ENCODE results near the gene POLE.
A peak's percentile ranks its signal among the peaks of the same experiment; 100 is the strongest.
"Not testable (repeated sequence)": the region's sequence is repeated elsewhere in the genome, so short reads cannot be mapped to it uniquely, and the experiment has no call there.

POLE gene

GRCh38 chr12:132717531-132718387, 30.6 kb upstream of the POLE start:
- no peak for DNase-seq (ENCODE audit: low read depth in 2 of 2)

GRCh38 chr12:132717011-132717410, 29.9 kb upstream of the POLE start:
- DNase-seq (ENCODE audit: low read depth in 2 of 2) = no peak

- no peak for DNase-seq (ENCODE audit: low read depth in 2 of 2)
These were observed 29.2 kb upstream of the POLE start for GRCh38 chr12:132716356-132716755.

- no peak for DNase-seq (ENCODE audit: low read depth in 2 of 2)
These were observed 28.7 kb upstream of the POLE start for GRCh38 chr12:132715874-132716273.

GRCh38 chr12:132713123-132713522, 26.0 kb upstream of the POLE start:
- no peak for DNase-seq (ENCODE audit: low read depth in 2 of 2)

- no peak for DNase-seq (ENCODE audit: low read depth in 2 of 2)
These were observed 24.1 kb upstream of the POLE start for GRCh38 chr12:132711080-132711843.

GRCh38 chr12:132710405-132711079, 23.4 kb upstream of the POLE start, which contains the start of gene PGAM5:
Gene PGAM5 (plus strand): TSS chr12:132710842. CDS start chr12:132710877, 35 bp downstream.
- peak; percentile 76 for DNase-seq (ENCODE audit: low read depth in 2 of 2)

- no peak for DNase-seq (ENCODE audit: low read depth in 2 of 2)
These were observed 22.9 kb upstream of the POLE start for GRCh38 chr12:132710043-132710404.

GRCh38 chr12:132708150-132708549, 21.0 kb upstream of the POLE start:
- DNase-seq (ENCODE audit: low read depth in 2 of 2) = no peak

GRCh38 chr12:132707241-132707640, 20.1 kb upstream of the POLE start:
- no peak for DNase-seq (ENCODE audit: low read depth in 2 of 2)

GRCh38 chr12:132703641-132704040, 16.5 kb upstream of the POLE start:
- DNase-seq (ENCODE audit: low read depth in 2 of 2) = no peak

GRCh38 chr12:132702640-132703039, 15.5 kb upstream of the POLE start:
- DNase-seq (ENCODE audit: low read depth in 2 of 2) = no peak

- no peak for DNase-seq (ENCODE audit: low read depth in 2 of 2)
These were observed 13.2 kb upstream of the POLE start for GRCh38 chr12:132700212-132700822.

GRCh38 chr12:132698341-132698740, 11.2 kb upstream of the POLE start:
- DNase-seq (ENCODE audit: low read depth in 2 of 2) = no peak

GRCh38 chr12:132695431-132695830, 8.3 kb upstream of the POLE start:
- DNase-seq (ENCODE audit: low read depth in 2 of 2) = no peak

GRCh38 chr12:132694888-132695287, 7.7 kb upstream of the POLE start:
- DNase-seq (ENCODE audit: low read depth in 2 of 2) = not testable (repeated sequence)

- DNase-seq (ENCODE audit: low read depth in 2 of 2) = not testable (repeated sequence)
These were observed 4.9 kb upstream of the POLE start for GRCh38 chr12:132692030-132692429.

- no peak for DNase-seq (ENCODE audit: low read depth in 2 of 2)
These were observed 3.0 kb upstream of the POLE start for GRCh38 chr12:132690112-132690511.

GRCh38 chr12:132689227-132689626, 2.1 kb upstream of the POLE start:
- DNase-seq (ENCODE audit: low read depth in 2 of 2) = no peak

- no peak for DNase-seq (ENCODE audit: low read depth in 2 of 2)
These were observed 324 bp downstream of the POLE start for GRCh38 chr12:132686825-132687210.

- DNase-seq (ENCODE audit: low read depth in 2 of 2) = no peak
These were observed 1.7 kb downstream of the POLE start for GRCh38 chr12:132685400-132685799.

GRCh38 chr12:132677492-132677891, 9.7 kb downstream of the POLE start:
- no peak for DNase-seq (ENCODE audit: low read depth in 2 of 2)

Measured in activated CD4-positive, alpha-beta T cell treated with anti-CD3 and anti-CD28 coated beads for 24 hours (primary cell).